Left lung (tissue), 10 donors: ENCODE results near the gene PHLPP1. TPM values are rescaled to one million over a fixed set of nuclear protein-coding genes. Genes with fewer than 3 reads are reported as not detected.

Experiments used
- ATAC-seq: fragments of 200-7000 bp; cut with Tn5 transposase; one replicate; pipeline ENCODE4 v1.9.1; 2020; ENCODE audit warnings: moderate library complexity
- DNase-seq, 4 donors: peaks; one replicate each; pipeline ENCODE4 v3.0.0-alpha.2; 2013 to 2020
- H3K27ac ChIP-seq, 2 donors: fragments of 200-600 bp; sonication (generic) in 1 of 2; one replicate each; pipeline versions ENCODE4 v1.5.0 to v1.8.0; 2020 to 2021
- H3K27me3 ChIP-seq, 2 donors: fragments of 200-600 bp; sonication (generic) in 1 of 2; one replicate each; pipeline versions ENCODE4 v1.5.0 to v1.8.0; 2020 to 2021
- H3K36me3 ChIP-seq, 2 donors: fragments of 200-600 bp; sonication (generic) in 1 of 2; one replicate each; pipeline versions ENCODE4 v1.5.0 to v1.8.0; 2020 to 2021
- H3K4me1 ChIP-seq, 2 donors: fragments of 200-600 bp; one replicate each; pipeline ENCODE4 v1.8.0; 2021
- H3K4me3 ChIP-seq, 2 donors: fragments of 200-600 bp; sonication (generic) in 1 of 2; one replicate each; pipeline versions ENCODE4 v1.5.0 to v1.8.0; 2020 to 2021; ENCODE audit warnings: mild to moderate bottlenecking in 1 of 2
- H3K9me3 ChIP-seq, 2 donors: fragments of 200-600 bp; sonication (generic) in 1 of 2; one replicate each; pipeline versions ENCODE4 v1.5.0 to v1.8.0; 2020 to 2021
- CTCF ChIP-seq, 2 donors: fragments of 200-600 bp; sonication (generic) in 1 of 2; IDR thresholded peaks; one replicate each; pipeline versions ENCODE4 v1.5.0 to v1.8.0; 2021; ENCODE audit warnings: antibody characterized with exemption in 2 of 2
- intact Hi-C, 2 donors: fragments of 100-400 bp; cut with DNase I; formaldehyde crosslinking; loops; one replicate each; pipeline versions ENCODE4 v1.11.2 to v1.14.2; 2022
- polyA plus RNA-seq, 6 donors: library from polyadenylated mRNA; unstranded; fragments of 120-200 nt; gene quantifications; one replicate each; pipeline ENCODE4 v1.2.1, GENCODE V29; 2013; ENCODE audit not compliant: insufficient read length in 6 of 6
- total RNA-seq, 2 donors: library from RNA; stranded (reverse); fragmentation: NEBNext Ultra II Directional; extraction: Animal tissue kit (Norgen Biotek cat#: 25700); gene quantifications; one replicate each; pipeline ENCODE4 v1.2.1, GENCODE V29; 2021
- donor health status: DM: no; HTN: yes; CAD: no.
- donor health status: DM: no; HTN: no; CAD: no.

Gene PHLPP1
- total and polyA plus RNA-seq, 8 donors: 7.0 to 13.1 (median 11.0) TPM

GRCh38 chr18:62862466-62862865 lies 147.1 kb downstream of the PHLPP1 start:
- H3K9me3 ChIP-seq: no peaks in the 10 kb centered on the region
- H3K27me3 ChIP-seq: no peaks in the 10 kb centered on the region
- H3K36me3 ChIP-seq: no peaks in the 10 kb centered on the region
- TF ChIP-seq CTCF (IDR thresholded peaks at IDR 0.05): no peak
- DNase-seq (no peak), ATAC-seq (no peak)
- H3K4me3 ChIP-seq: no peak overlapping the region
- H3K4me1 ChIP-seq: peaks cover 0 to 2% of the 10 kb centered on the region in 2 donors
- no peak overlapping the region for H3K27ac ChIP-seq
- intact Hi-C loops: no loop called here

- TF ChIP-seq CTCF (IDR thresholded peaks at IDR 0.05): no peak
- intact Hi-C loops: no loop called here
- no peak for ATAC-seq
These were observed 148.2 kb downstream of the PHLPP1 start for GRCh38 chr18:62863579-62864001.

GRCh38 chr18:62865498-62865897 lies 150.2 kb downstream of the PHLPP1 start:
- intact Hi-C loops: no loop called here
- TF ChIP-seq CTCF (IDR thresholded peaks at IDR 0.05): no peak
- ATAC-seq: no peak

More at GRCh38 chr18:62863579-62864001, 148.2 kb downstream of the PHLPP1 start:
- no peak for DNase-seq
- Histone ChIP-seq H3K27me3 (no peaks in the 10 kb centered on the region), H3K4me3 (no peak overlapping the region), H3K27ac (no peak overlapping the region), H3K4me1 (peaks cover 0 to 2% of the 10 kb centered on the region in 2 donors), H3K9me3 (no peaks in the 10 kb centered on the region), H3K36me3 (no peaks in the 10 kb centered on the region)

GRCh38 chr18:62867534-62867933 lies 152.2 kb downstream of the PHLPP1 start:
- TF ChIP-seq CTCF (IDR thresholded peaks at IDR 0.05): no peak
- Histone ChIP-seq H3K27me3 (no peaks in the 10 kb centered on the region), H3K36me3 (no peaks in the 10 kb centered on the region), H3K27ac (no peak overlapping the region), H3K4me1 (peaks cover 0 to under 1% of the 10 kb centered on the region in 2 donors), H3K9me3 (no peaks in the 10 kb centered on the region), H3K4me3 (no peak overlapping the region)
- intact Hi-C loops: no loop called here
- no peak for DNase-seq
- no peak for ATAC-seq

More at GRCh38 chr18:62865498-62865897, 150.2 kb downstream of the PHLPP1 start:
- no peak overlapping the region for H3K27ac ChIP-seq
- no peaks in the 10 kb centered on the region for H3K9me3 ChIP-seq
- no peak overlapping the region for H3K4me3 ChIP-seq
- no peaks in the 10 kb centered on the region for H3K36me3 ChIP-seq
- no peaks in the 10 kb centered on the region for H3K27me3 ChIP-seq
- peaks cover 0 to 2% of the 10 kb centered on the region in 2 donors for H3K4me1 ChIP-seq
- DNase-seq: no peak

- TF ChIP-seq CTCF (IDR thresholded peaks at IDR 0.05): no peak
- no peaks in the 10 kb centered on the region for H3K36me3 ChIP-seq
- DNase-seq: no peak
- H3K4me3 ChIP-seq: no peak overlapping the region
- intact Hi-C loops: no loop called here
- no peak overlapping the region for H3K27ac ChIP-seq
- H3K9me3 ChIP-seq: no peaks in the 10 kb centered on the region
- H3K27me3 ChIP-seq: no peaks in the 10 kb centered on the region
- ATAC-seq: no peak
- no peaks in the 10 kb centered on the region for H3K4me1 ChIP-seq
These were observed 153.3 kb downstream of the PHLPP1 start for GRCh38 chr18:62868645-62869044.
